ENCODE results near the gene C11orf68.

C11orf68 gene

DNA sequence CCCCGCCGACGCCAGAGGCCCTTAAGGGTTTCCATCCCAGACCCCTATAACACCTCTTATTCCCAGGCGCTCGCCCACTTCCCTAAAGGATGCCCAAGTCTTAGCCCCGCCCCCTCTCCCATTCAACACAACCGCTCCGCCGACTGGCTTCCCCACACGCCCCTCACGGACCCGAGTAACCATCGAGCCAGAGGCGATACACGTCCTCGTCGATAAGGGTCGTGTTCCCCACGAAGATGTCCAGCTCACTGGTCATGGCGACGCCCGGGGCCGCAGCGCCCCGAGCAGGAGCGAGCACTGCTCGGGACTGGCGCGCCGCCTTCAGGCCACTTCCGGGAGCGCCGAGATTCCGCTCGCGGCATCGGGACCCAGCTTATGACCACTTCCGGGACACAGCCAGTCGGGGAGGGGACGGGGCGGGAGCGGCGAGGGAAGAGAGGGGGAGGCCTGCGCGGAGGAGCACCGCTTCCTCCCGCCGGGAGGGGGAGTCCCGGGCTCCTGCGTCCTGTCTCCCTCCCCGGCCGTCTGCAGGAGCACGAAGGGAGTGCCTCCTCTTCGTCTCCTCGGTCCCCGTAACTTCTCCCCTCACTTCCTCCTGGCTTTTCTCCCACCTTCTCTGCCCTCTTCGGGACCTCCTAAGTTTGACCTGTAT, 30.6 kb downstream of the C11orf68 start, which contains the start of gene FIBP (continued):
- TF ChIP-seq PATZ1 (tag by site-specific recombination; IDR thresholded peaks at IDR 0.05), result peak; percentile 88
- no peak for TF ChIP-seq ZSCAN23 (tag by site-specific recombination; IDR thresholded peaks at IDR 0.05)
- TF ChIP-seq, protein P1, sequence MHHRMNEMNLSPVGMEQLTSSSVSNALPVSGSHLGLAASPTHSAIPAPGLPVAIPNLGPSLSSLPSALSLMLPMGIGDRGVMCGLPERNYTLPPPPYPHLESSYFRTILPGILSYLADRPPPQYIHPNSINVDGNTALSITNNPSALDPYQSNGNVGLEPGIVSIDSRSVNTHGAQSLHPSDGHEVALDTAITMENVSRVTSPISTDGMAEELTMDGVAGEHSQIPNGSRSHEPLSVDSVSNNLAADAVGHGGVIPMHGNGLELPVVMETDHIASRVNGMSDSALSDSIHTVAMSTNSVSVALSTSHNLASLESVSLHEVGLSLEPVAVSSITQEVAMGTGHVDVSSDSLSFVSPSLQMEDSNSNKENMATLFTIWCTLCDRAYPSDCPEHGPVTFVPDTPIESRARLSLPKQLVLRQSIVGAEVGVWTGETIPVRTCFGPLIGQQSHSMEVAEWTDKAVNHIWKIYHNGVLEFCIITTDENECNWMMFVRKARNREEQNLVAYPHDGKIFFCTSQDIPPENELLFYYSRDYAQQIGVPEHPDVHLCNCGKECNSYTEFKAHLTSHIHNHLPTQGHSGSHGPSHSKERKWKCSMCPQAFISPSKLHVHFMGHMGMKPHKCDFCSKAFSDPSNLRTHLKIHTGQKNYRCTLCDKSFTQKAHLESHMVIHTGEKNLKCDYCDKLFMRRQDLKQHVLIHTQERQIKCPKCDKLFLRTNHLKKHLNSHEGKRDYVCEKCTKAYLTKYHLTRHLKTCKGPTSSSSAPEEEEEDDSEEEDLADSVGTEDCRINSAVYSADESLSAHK (tag by site-specific recombination; IDR thresholded peaks at IDR 0.05), result no peak
- TF ChIP-seq ZNF132 (tag by site-specific recombination; IDR thresholded peaks at IDR 0.05; ENCODE audit: borderline replicate concordance), result no peak
- TF ChIP-seq RBAK (tag by site-specific recombination; IDR thresholded peaks at IDR 0.05), result no peak
- TF ChIP-seq ZNF10 (tag by site-specific recombination; IDR thresholded peaks at IDR 0.05), result no peak
- no peak for TF ChIP-seq ZNF514 (tag by site-specific recombination; IDR thresholded peaks at IDR 0.05)
- TF ChIP-seq MZF1 (tag by site-specific recombination; IDR thresholded peaks at IDR 0.05; ENCODE audit: borderline replicate concordance), result no peak
- TF ChIP-seq ZBTB11 (tag by site-specific recombination; conservative IDR thresholded peaks at IDR 0.05; ENCODE audit: low read depth), result peak; percentile 96
- no peak for TF ChIP-seq ZNF311 (tag by site-specific recombination; IDR thresholded peaks at IDR 0.05; ENCODE audit: borderline replicate concordance)
- no peak for TF ChIP-seq ZNF449 (tag by site-specific recombination; IDR thresholded peaks at IDR 0.05)
- TF ChIP-seq ZNF548 (tag by site-specific recombination; IDR thresholded peaks at IDR 0.05), result no peak
- 0 out of 2 replicates have a peak, but pooled peaks have one; percentile 28 for TF ChIP-seq ZNF24 (tag by site-specific recombination; IDR thresholded peaks at IDR 0.05)
- no peak for TF ChIP-seq ZNF16 (tag by site-specific recombination; IDR thresholded peaks at IDR 0.05; ENCODE audit: low read depth)
- TF ChIP-seq ZNF549 (tag by site-specific recombination; IDR thresholded peaks at IDR 0.05), result no peak
- TF ChIP-seq ZNF677 (tag by site-specific recombination; IDR thresholded peaks at IDR 0.05), result no peak
- TF ChIP-seq ZNF18 (tag by site-specific recombination; IDR thresholded peaks at IDR 0.05), result no peak
- TF ChIP-seq OVOL3 (tag by site-specific recombination; IDR thresholded peaks at IDR 0.05), result no peak
- TF ChIP-seq TRIM28 (IDR thresholded peaks at IDR 0.05; ENCODE audit: borderline replicate concordance, low read length), result no peak
- TF ChIP-seq ZNF426 (tag by site-specific recombination; IDR thresholded peaks at IDR 0.05), result no peak
- no peak for TF ChIP-seq ZNF239 (tag by site-specific recombination; IDR thresholded peaks at IDR 0.05)
- peak; percentile 65; the same call in 1 of the 2 replicates for TF ChIP-seq KLF10 (tag by site-specific recombination; IDR thresholded peaks at IDR 0.05)
- TF ChIP-seq KLF7 (tag by site-specific recombination; IDR thresholded peaks at IDR 0.05; ENCODE audit: borderline replicate concordance), result no peak
- TF ChIP-seq PRDM1 (tag by site-specific recombination; IDR thresholded peaks at IDR 0.05), result no peak
- no peak for TF ChIP-seq ZNF157 (tag by site-specific recombination; IDR thresholded peaks at IDR 0.05)
- no peak for TF ChIP-seq ZNF133 (tag by site-specific recombination; IDR thresholded peaks at IDR 0.05)
- TF ChIP-seq, protein P2, sequence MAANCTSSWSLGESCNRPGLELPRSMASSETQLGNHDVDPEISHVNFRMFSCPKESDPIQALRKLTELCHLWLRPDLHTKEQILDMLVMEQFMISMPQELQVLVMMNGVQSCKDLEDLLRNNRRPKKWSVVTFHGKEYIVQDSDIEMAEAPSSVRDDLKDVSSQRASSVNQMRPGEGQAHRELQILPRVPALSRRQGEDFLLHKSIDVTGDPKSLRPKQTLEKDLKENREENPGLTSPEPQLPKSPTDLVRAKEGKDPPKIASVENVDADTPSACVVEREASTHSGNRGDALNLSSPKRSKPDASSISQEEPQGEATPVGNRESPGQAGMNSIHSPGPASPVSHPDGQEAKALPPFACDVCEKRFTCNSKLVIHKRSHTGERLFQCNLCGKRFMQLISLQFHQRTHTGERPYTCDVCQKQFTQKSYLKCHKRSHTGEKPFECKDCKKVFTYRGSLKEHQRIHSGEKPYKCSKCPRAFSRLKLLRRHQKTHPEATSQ (tag by site-specific recombination; IDR thresholded peaks at IDR 0.05), result no peak

Measured in HEK293 (cell line).